ENCODE measurements around the gene USP2. TPM values are rescaled to one million over a fixed set of nuclear protein-coding genes. Genes with fewer than 3 reads are reported as not detected.
A peak's percentile ranks its signal among the peaks of the same experiment; 100 is the strongest.

The USP2 gene
- total RNA-seq, 2 donors from 2014 or later, result 26.0 to 63.6 TPM

GRCh38 chr11:119336744-119337469 is 44.6 kb downstream of the USP2 start:
- DNase-seq, result no peak
- no peak for ATAC-seq
- intact Hi-C loops (cut with DNase I, micrococcal nuclease), result no loop called here

- DNase-seq (no peak), ATAC-seq (no peak)
- intact Hi-C loops (cut with DNase I, micrococcal nuclease), result no loop called here
Observed at GRCh38 chr11:119335655-119336543, 45.6 kb downstream of the USP2 start.

GRCh38 chr11:119335091-119335654 is 46.3 kb downstream of the USP2 start:
- no peak for DNase-seq

GRCh38 chr11:119334174-119334930 is 47.1 kb downstream of the USP2 start, which contains the start of gene RNF26:
Gene RNF26, plus strand, starts transcription at chr11:119334527. Its CDS starts 596 bp downstream, at chr11:119335123.
- DNase-seq (peak; percentile 94 to 97), ATAC-seq (peak; percentile 96)
- intact Hi-C loops (cut with DNase I, micrococcal nuclease), result no loop called here

More at GRCh38 chr11:119335091-119335654, 46.3 kb downstream of the USP2 start:
- no peak for ATAC-seq
- intact Hi-C loops (cut with DNase I, micrococcal nuclease), result no loop called here

- DNase-seq, result no peak
- ATAC-seq, result no peak
- intact Hi-C loops (cut with DNase I, micrococcal nuclease), result no loop called here
Observed at GRCh38 chr11:119332111-119332765, 49.3 kb downstream of the USP2 start.

- ATAC-seq, result no peak
- DNase-seq, result no peak
- intact Hi-C loops (cut with DNase I, micrococcal nuclease), result no loop called here
Observed at GRCh38 chr11:119330237-119330636, 51.3 kb downstream of the USP2 start.

DNA sequence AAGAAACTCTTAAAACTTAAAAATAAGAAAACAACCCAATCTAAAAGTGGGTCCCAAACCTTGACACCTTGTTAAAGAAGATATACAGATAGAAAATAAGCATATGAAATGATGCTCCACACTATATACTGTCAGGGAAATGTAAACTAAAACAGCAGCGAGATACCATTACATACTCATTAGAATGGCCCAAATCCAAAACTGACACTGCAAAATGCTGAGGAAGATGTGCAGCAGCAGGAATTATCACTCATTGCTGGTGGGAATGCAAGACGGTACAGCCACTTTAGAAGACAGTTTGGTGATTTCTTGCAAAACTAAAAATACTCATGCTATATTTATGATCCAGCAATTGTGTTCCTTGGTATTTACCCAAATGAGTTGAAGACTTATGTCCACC is 52.2 kb downstream of the USP2 start:
- DNase-seq (no peak), ATAC-seq (no peak)
- intact Hi-C loops (cut with DNase I, micrococcal nuclease), result no loop called here

GRCh38 chr11:119324189-119324588 is 57.3 kb downstream of the USP2 start:
- intact Hi-C loops (cut with DNase I, micrococcal nuclease), result loop anchor here in 1 of 2 donors (5.0 kb wide), 1 partner anchor 117 kb away; the partner anchor contains the start of gene CBL
- ATAC-seq (no peak), DNase-seq (no peak)

DNA sequence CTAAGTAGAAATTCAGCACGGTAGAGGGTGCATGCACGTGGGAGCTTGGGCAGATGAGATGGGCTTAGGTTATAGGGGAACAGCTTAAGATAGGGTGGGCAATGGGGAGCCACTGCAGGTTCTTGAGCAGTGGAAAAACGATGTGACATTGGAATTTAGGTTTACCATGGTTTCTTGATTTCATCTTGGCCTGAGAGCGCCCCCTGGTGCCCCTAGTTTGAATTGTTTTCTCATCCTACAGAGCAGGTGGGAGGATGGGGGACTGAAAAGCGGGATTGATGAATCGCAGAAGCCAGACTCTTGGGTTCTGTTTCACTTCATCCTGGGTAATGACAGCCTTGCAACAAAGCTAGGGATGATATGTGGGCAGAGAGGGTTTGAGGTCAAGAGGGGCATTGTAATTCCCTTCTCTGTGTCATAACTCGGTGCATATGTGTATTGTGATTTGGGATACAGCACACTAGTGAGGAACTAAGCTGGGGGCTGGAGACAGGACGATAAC is 57.9 kb downstream of the USP2 start:
- intact Hi-C loops (cut with DNase I, micrococcal nuclease), result loop anchor here in 1 of 2 donors (5.0 kb wide), 1 partner anchor 116 kb away; the partner anchor contains the start of gene CBL
- ATAC-seq (peak; percentile 40), DNase-seq (peak in 1 of 2 donors; percentile 85)

GRCh38 chr11:119322921-119323531 is 58.5 kb downstream of the USP2 start:
- DNase-seq (no peak), ATAC-seq (no peak)
- intact Hi-C loops (cut with DNase I, micrococcal nuclease), result loop anchor here in 1 of 2 donors (5.0 kb wide), 1 partner anchor 116 kb away; the partner anchor contains the start of gene CBL

GRCh38 chr11:119322360-119322739 is 59.1 kb downstream of the USP2 start:
- ATAC-seq (no peak), DNase-seq (no peak)
- intact Hi-C loops (cut with DNase I, micrococcal nuclease), result loop anchor here in 1 of 2 donors (5.0 kb wide), 1 partner anchor 115 kb away; the partner anchor contains the start of gene CBL

GRCh38 chr11:119320776-119321524 is 60.5 kb downstream of the USP2 start:
- DNase-seq, result peak in 1 of 2 donors; percentile 56
- intact Hi-C loops (cut with DNase I, micrococcal nuclease), result loop anchor here in 1 of 2 donors (5.0 kb wide), 1 partner anchor 114 kb away; the partner anchor contains the start of gene CBL
- ATAC-seq, result peak; percentile 53

DNA sequence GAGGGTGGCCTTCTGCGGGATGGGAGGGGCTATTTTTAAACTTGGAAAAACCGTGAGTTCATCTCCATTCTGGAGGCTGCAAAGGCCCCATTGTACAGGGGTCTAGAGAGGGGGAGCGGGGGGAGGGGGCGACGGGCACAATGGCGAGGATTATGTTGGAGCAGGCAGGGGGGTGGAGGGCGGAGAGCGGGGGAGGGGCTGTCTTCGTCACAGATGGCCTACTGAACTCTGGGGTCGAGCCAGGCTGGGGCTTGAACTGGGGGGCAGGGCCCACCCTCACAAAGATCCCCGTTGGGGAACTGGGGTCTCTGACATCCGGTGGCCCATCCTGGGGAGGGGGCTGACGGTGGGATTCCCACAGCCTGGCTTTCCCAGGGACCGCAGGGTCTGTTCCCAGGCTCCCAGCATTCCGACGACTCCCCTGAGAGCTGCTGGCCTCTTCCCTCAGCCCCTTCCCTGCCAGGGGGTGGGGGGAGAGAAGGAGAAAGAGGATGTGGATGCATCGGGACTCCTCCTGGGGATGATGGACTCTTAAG is 61.2 kb downstream of the USP2 start:
- no peak for ATAC-seq
- DNase-seq, result no peak
- intact Hi-C loops (cut with DNase I, micrococcal nuclease), result loop anchor here in 1 of 2 donors (5.0 kb wide), 1 partner anchor 113 kb away; the partner anchor contains the start of gene CBL

- DNase-seq, result no peak
- intact Hi-C loops (cut with DNase I, micrococcal nuclease), result loop anchor here in 1 of 2 donors (5.0 kb wide), 1 partner anchor 112 kb away; the partner anchor contains the start of gene CBL
- no peak for ATAC-seq
Observed at GRCh38 chr11:119319700-119320239, 61.7 kb downstream of the USP2 start.

DNA sequence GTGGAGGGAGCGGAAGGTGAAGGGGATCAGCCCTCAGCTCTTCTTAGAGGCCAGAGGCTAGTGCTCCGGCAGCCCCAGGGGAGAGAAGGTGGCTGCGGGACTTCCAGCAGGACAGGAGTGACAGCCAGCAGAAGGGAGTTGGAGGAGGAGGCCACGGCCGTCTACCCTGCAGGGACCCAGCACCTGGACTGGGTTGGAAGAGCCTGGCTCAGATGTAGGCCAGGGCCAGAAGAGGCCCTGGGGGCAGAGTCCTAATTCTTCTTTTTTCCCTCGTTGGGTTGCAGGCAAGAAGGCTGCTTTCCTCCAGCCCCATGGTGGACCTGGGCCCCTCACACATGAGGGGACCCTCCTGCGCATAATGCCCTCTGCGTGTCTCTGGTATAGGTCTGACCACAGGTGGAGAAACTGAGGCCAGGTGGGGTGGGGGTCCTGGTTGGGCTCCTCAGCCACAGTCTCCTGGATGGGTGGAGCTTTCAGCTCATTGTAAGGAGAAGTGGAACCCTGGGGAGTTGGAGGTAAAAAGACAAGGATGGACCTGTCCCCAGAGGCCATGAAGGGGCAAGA is 62.3 kb downstream of the USP2 start:
- DNase-seq (no peak), ATAC-seq (no peak)
- intact Hi-C loops (cut with DNase I, micrococcal nuclease), result no loop called here
